Endothelial cell of umbilical vein (primary cell): Measurements from ENCODE around the gene RAB3GAP1. TPM values are rescaled to one million over a fixed set of nuclear protein-coding genes. Genes with fewer than 3 reads are reported as not detected.

Source experiments
- BruUV-seq: library from RNA; stranded (reverse); fragments of 400-500 nt; replicated peaks from 2 replicates; lab custom pipeline; 2021; lab: Mats Ljungman, UMichigan
- CTCF ChIA-PET: fragments of 300-600, 350-600 bp; sonication (Branson Sonifier 250); formaldehyde crosslinking; loops from one replicate; lab custom pipeline; 2021; ENCODE audit warnings: antibody characterized with exemption, inconsistent platforms; lab: Charles Lee
- POLR2A ChIA-PET: fragments of 300-600, 350-600 bp; sonication (Branson Sonifier 250); formaldehyde crosslinking; loops from one replicate; lab custom pipeline; 2021; ENCODE audit warnings: antibody characterized with exemption, inconsistent platforms; lab: Charles Lee
- DNase-seq: peaks from one replicate; pipeline ENCODE4 v3.0.0-alpha.2; 2011; ENCODE audit warnings: low read depth, low spot score
- FAIRE-seq: peaks from 2 replicates; lab custom pipeline; 2011; peaks lifted over from hg19 to GRCh38; lab: Jason Lieb, UNC
- H2AFZ ChIP-seq: 2 replicates; pipeline ENCODE4 v1.6.0; 2012; ENCODE audit warnings: low read depth, low read length, control low read depth, inconsistent platforms
- H3K27ac ChIP-seq: 2 replicates; pipeline ENCODE4 v1.5.1; 2011; ENCODE audit warnings: low read depth, mild to moderate bottlenecking, control low read depth, low read length, moderate library complexity; ENCODE audit not compliant: insufficient read depth
- H3K27me3 ChIP-seq, 2 experiments: 2 replicates each; pipeline versions ENCODE4 v1.6.0 to v1.6.1; 2011; ENCODE audit warnings: low read length in 2 of 2, mixed read lengths in 1 of 2; ENCODE audit not compliant: control insufficient read depth in 2 of 2, insufficient read depth in 2 of 2
- H3K36me3 ChIP-seq, 2 experiments: 2 replicates in 1 of 2; 3 replicates in 1 of 2; pipeline ENCODE4 v1.5.1; 2011; ENCODE audit warnings: low read length in 2 of 2, mild to moderate bottlenecking in 1 of 2, moderate library complexity in 1 of 2; ENCODE audit not compliant: control insufficient read depth in 2 of 2, insufficient read depth in 2 of 2; ENCODE audit errors: extremely low read depth in 1 of 2
- H3K4me1 ChIP-seq: 3 replicates; pipeline ENCODE4 v1.5.1; 2011; ENCODE audit warnings: mild to moderate bottlenecking, low read length; ENCODE audit not compliant: control insufficient read depth, insufficient read depth; ENCODE audit errors: extremely low read depth
- H3K4me2 ChIP-seq: 2 replicates; pipeline ENCODE4 v1.6.1; 2011; ENCODE audit warnings: low read length, control low read depth, mixed read lengths; ENCODE audit not compliant: insufficient read depth
- H3K4me3 ChIP-seq, 3 experiments: fragments of 200-600 bp in 1 of 3; sonication (generic), shearing (Covaris generic) in 1 of 3; replicated peaks in 1 of 3; 2 replicates each; pipeline ENCODE4 v1.5.1; 2011 to 2016; ENCODE audit warnings: control low read depth in 3 of 3, low read length in 3 of 3, mild to moderate bottlenecking in 2 of 3, inconsistent platforms in 1 of 3, low read depth in 1 of 3, moderate library complexity in 1 of 3; ENCODE audit not compliant: insufficient read depth in 1 of 3
- H3K79me2 ChIP-seq: 2 replicates; pipeline ENCODE4 v1.6.0; 2012; ENCODE audit warnings: low read length, inconsistent platforms; ENCODE audit not compliant: control insufficient read depth, insufficient read depth
- H3K9ac ChIP-seq: replicated peaks from 2 replicates; pipeline ENCODE3; 2011; ENCODE audit warnings: low read length, control low read depth; ENCODE audit not compliant: insufficient read depth; ENCODE audit errors: extremely low read depth
- H3K9me1 ChIP-seq: replicated peaks from 3 replicates; pipeline ENCODE4 v1.6.0; 2011; ENCODE audit warnings: mild to moderate bottlenecking, low read length; ENCODE audit not compliant: control insufficient read depth, insufficient read depth; ENCODE audit errors: extremely low read depth
- H3K9me3 ChIP-seq: replicated peaks from 2 replicates; pipeline ENCODE4 v1.5.1; 2012; ENCODE audit warnings: low read length, inconsistent platforms; ENCODE audit not compliant: control insufficient read depth, insufficient read depth
- H4K20me1 ChIP-seq: replicated peaks from 2 replicates; pipeline ENCODE3; 2011; ENCODE audit warnings: mild to moderate bottlenecking, low read length; ENCODE audit not compliant: control insufficient read depth, insufficient read depth; ENCODE audit errors: extremely low read depth
- EZH2 ChIP-seq: IDR thresholded peaks from 2 replicates; pipeline ENCODE4 v1.6.1; 2012; ENCODE audit warnings: borderline replicate concordance, low read depth, mild to moderate bottlenecking, moderate library complexity, low read length, inconsistent platforms; ENCODE audit not compliant: severe bottlenecking
- FOS ChIP-seq: IDR thresholded peaks from 2 replicates; pipeline ENCODE4 v1.6.1; 2011; ENCODE audit warnings: mild to moderate bottlenecking, low read length, moderate library complexity, borderline replicate concordance; ENCODE audit not compliant: insufficient read depth
- GATA2 ChIP-seq: IDR thresholded peaks from 2 replicates; pipeline ENCODE4 v1.7.0; 2011; ENCODE audit warnings: low read depth, mild to moderate bottlenecking, moderate library complexity, mixed read lengths, low read length; ENCODE audit not compliant: insufficient read length, insufficient read depth
- JUN ChIP-seq: IDR thresholded peaks from 2 replicates; pipeline ENCODE4 v1.6.1; 2011; ENCODE audit warnings: borderline replicate concordance, low read depth; ENCODE audit not compliant: insufficient read length, insufficient read depth
- MYC ChIP-seq: IDR thresholded peaks from one replicate; pipeline ENCODE4 v1.6.1; 2011; ENCODE audit warnings: mild to moderate bottlenecking, low read depth, low read length
- POLR2A ChIP-seq: IDR thresholded peaks from 2 replicates; pipeline ENCODE4 v1.6.1; 2012; ENCODE audit warnings: low read depth, mild to moderate bottlenecking, control low read depth, low read length
- POLR2AphosphoS5 ChIP-seq: IDR thresholded peaks from 2 replicates; pipeline ENCODE4 v1.6.1; 2012; ENCODE audit warnings: low read depth, mild to moderate bottlenecking, control low read depth, low read length, moderate library complexity; ENCODE audit not compliant: insufficient read depth
- dilution Hi-C: fragments of 300-500 bp; cut with MboI; formaldehyde crosslinking; loops from one replicate; pipeline ENCODE4 v1.15.0; 2019; ENCODE audit warnings: low sequenced_read_pairs; ENCODE audit not compliant: extremely low pct_ligation_motif_present
- intact Hi-C: fragments of 100-400 bp; cut with micrococcal nuclease; formaldehyde crosslinking; loops from one replicate; pipeline ENCODE4 v1.10.0; 2022
- polyA plus RNA-seq, 4 experiments: library from polyadenylated mRNA; depleted of rRNA in 3 of 4; stranded (reverse) in 3 of 4; unstranded in 1 of 4; fragments of >200 nt; gene quantifications; 2 replicates each; pipeline versions ENCODE4 v1.2.1 to v1.2.3, GENCODE V29; 2011 to 2012; ENCODE audit warnings: missing spikeins in 1 of 4
- total RNA-seq: library from RNA; stranded (reverse); gene quantifications from 2 replicates; pipeline ENCODE4 v1.2.3, GENCODE V29; 2021
- TF ChIP-seq, protein P1 (sequence below): IDR thresholded peaks from 2 replicates; pipeline ENCODE4 v1.6.1; 2011; ENCODE audit not compliant: insufficient read depth, insufficient read length
- TF ChIP-seq, protein P2 (sequence below), 2 donors: IDR thresholded peaks; 1 replicate in 1 of 2; 2 replicates in 1 of 2; pipeline ENCODE4 v1.5.1; 2011; ENCODE audit warnings: low read length in 2 of 2, mild to moderate bottlenecking in 2 of 2, moderate library complexity in 2 of 2, control low read depth in 1 of 2, inconsistent platforms in 1 of 2, low read depth in 1 of 2; ENCODE audit not compliant: insufficient read depth in 1 of 2; ENCODE audit errors: extremely low read depth in 1 of 2

RAB3GAP1 gene
- total and polyA plus RNA-seq, 2 donors (not counting 3 experiments of a cell fraction or from before 2014, with no cell fraction given), result 14.9 to 39.5 TPM

DNA sequence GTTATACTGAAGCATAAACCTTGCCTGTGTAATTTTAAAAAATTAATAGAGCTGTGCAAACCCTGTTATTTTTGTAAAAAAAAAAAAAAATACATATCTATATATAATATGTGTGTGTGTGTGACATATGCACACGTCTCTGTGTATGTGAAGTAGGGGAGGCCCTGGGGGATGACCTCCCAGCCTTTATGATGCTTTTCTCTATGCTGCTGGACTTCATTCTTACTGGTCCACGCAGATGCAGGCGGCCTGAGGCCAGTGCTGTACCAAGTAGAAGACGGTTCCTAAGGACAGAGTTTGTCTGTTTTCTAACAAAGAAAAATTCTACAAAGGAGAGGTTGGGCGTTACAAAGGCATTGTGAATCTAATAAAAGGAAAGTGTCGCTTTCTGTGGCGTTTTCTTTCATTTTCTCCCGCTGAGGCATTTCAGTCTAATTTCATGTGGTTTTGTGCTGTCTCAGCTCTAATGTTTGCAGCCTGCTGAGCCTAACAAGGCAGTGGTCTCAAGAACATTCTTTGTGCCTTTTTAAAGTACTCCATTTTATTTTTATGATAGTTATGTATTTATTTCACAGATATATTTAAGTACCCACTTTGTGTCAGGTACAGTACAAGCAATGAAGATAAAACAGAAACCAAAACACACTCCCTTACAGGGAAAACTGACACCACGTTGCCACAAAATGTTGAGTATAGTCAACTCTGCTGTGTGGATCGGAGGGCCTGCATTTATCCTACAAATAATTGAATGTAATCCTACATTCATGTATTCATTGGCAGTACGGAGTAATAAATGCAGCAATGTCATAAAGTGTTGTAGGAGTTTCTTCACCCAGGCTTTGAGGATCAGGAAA lies 118.0 kb downstream of the RAB3GAP1 start:
- CTCF ChIA-PET, result no interaction called here
- intact Hi-C loops (loop anchor here (10.0 kb wide), 1 partner anchor 165 kb away; no protein-coding TSS in a partner anchor), dilution Hi-C loops (no loop called here)
- Histone ChIP-seq H3K4me3 (no peak overlapping the region), H3K79me2 (no peaks in the 10 kb centered on the region), H4K20me1 (no peaks in the 10 kb centered on the region), H3K9ac (no peak overlapping the region), H2AFZ (no peak overlapping the region), H3K4me1 (no peaks in the 10 kb centered on the region), H3K27me3 (no peaks in the 10 kb centered on the region), H3K9me1 (no peaks in the 10 kb centered on the region), H3K9me3 (no peaks in the 10 kb centered on the region), H3K27ac (no peak overlapping the region), H3K4me2 (no peak overlapping the region), H3K36me3 (peaks cover 11 to 20% of the 10 kb centered on the region in 2 experiments)
- TF ChIP-seq MYC (no peak), JUN (no peak), EZH2 (no peak), FOS (no peak), GATA2 (no peak), POLR2AphosphoS5 (no peak), POLR2A (no peak)
- TF ChIP-seq, protein P1, sequence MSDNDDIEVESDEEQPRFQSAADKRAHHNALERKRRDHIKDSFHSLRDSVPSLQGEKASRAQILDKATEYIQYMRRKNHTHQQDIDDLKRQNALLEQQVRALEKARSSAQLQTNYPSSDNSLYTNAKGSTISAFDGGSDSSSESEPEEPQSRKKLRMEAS, result no peak
- TF ChIP-seq, protein P2, sequence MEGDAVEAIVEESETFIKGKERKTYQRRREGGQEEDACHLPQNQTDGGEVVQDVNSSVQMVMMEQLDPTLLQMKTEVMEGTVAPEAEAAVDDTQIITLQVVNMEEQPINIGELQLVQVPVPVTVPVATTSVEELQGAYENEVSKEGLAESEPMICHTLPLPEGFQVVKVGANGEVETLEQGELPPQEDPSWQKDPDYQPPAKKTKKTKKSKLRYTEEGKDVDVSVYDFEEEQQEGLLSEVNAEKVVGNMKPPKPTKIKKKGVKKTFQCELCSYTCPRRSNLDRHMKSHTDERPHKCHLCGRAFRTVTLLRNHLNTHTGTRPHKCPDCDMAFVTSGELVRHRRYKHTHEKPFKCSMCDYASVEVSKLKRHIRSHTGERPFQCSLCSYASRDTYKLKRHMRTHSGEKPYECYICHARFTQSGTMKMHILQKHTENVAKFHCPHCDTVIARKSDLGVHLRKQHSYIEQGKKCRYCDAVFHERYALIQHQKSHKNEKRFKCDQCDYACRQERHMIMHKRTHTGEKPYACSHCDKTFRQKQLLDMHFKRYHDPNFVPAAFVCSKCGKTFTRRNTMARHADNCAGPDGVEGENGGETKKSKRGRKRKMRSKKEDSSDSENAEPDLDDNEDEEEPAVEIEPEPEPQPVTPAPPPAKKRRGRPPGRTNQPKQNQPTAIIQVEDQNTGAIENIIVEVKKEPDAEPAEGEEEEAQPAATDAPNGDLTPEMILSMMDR (IDR thresholded peaks at IDR 0.05; ENCODE audit: extremely low read depth in 1 of 2, insufficient read depth in 1 of 2, low read depth in 1 of 2, low read length in 2 of 2), result no peak
- FAIRE-seq (no peak), DNase-seq (no peak)
- POLR2A ChIA-PET, result no interaction called here
- no TSS peak for BruUV-seq
